ENCODE data around the gene PAPOLA. TPM values are rescaled to one million over a fixed set of nuclear protein-coding genes. Genes with fewer than 3 reads are reported as not detected.

The PAPOLA gene
- total RNA-seq, 1 donor from 2014 or later, result 141 TPM

- ATAC-seq, result no peak
- intact Hi-C loops (cut with DNase I), result no loop called here
- no peak for DNase-seq (ENCODE audit: missing footprints)
Observed at GRCh38 chr14:96538097-96538989, 36.2 kb downstream of the PAPOLA start.

- DNase-seq (ENCODE audit: missing footprints), result no peak
- ATAC-seq, result no peak
- intact Hi-C loops (cut with DNase I), result no loop called here
Observed at GRCh38 chr14:96538990-96539317, 36.8 kb downstream of the PAPOLA start.

- DNase-seq (ENCODE audit: missing footprints) (no peak), ATAC-seq (no peak)
- intact Hi-C loops (cut with DNase I), result no loop called here
Observed at GRCh38 chr14:96554315-96554910, 52.2 kb downstream of the PAPOLA start.

GRCh38 chr14:96559571-96559970, 57.4 kb downstream of the PAPOLA start:
- DNase-seq (ENCODE audit: missing footprints), result no peak
- ATAC-seq, result no peak
- intact Hi-C loops (cut with DNase I), result no loop called here

- ATAC-seq, result no peak
- intact Hi-C loops (cut with DNase I), result no loop called here
- no peak for DNase-seq (ENCODE audit: missing footprints)
Observed at GRCh38 chr14:96564389-96564788, 62.2 kb downstream of the PAPOLA start.

GRCh38 chr14:96565811-96566210, 63.6 kb downstream of the PAPOLA start:
- intact Hi-C loops (cut with DNase I), result no loop called here
- DNase-seq (ENCODE audit: missing footprints) (no peak), ATAC-seq (no peak)

- no peak for DNase-seq (ENCODE audit: missing footprints)
- ATAC-seq, result no peak
- intact Hi-C loops (cut with DNase I), result no loop called here
Observed at GRCh38 chr14:96567289-96567899, 65.2 kb downstream of the PAPOLA start.

- DNase-seq (ENCODE audit: missing footprints) (no peak), ATAC-seq (no peak)
- intact Hi-C loops (cut with DNase I), result no loop called here
Observed at GRCh38 chr14:96568621-96569020, 66.4 kb downstream of the PAPOLA start.

GRCh38 chr14:96571311-96571710, 69.1 kb downstream of the PAPOLA start:
- intact Hi-C loops (cut with DNase I), result loop anchor here (10.0 kb wide), 1 partner anchor 283 kb away; no protein-coding TSS in a partner anchor
- DNase-seq (ENCODE audit: missing footprints) (no peak), ATAC-seq (no peak)

- no peak for ATAC-seq
- intact Hi-C loops (cut with DNase I), result loop anchor here (10.0 kb wide), 1 partner anchor 281 kb away; no protein-coding TSS in a partner anchor
- no peak for DNase-seq (ENCODE audit: missing footprints)
Observed at GRCh38 chr14:96573473-96574100, 71.4 kb downstream of the PAPOLA start.

- ATAC-seq, result no peak
- no peak for DNase-seq (ENCODE audit: missing footprints)
- intact Hi-C loops (cut with DNase I), result loop anchor here (10.0 kb wide), 1 partner anchor 281 kb away; no protein-coding TSS in a partner anchor
Observed at GRCh38 chr14:96574171-96574632, 72.0 kb downstream of the PAPOLA start.

- intact Hi-C loops (cut with DNase I), result loop anchor here (5.0 to 10.0 kb wide), 2 partner anchors 167 to 280 kb away; no protein-coding TSS in a partner anchor
- peak; percentile 24 for ATAC-seq
Observed at GRCh38 chr14:96574633-96575632, 72.8 kb downstream of the PAPOLA start.

GRCh38 chr14:96576359-96576758, 74.2 kb downstream of the PAPOLA start:
- no peak for ATAC-seq
- no peak for DNase-seq (ENCODE audit: missing footprints)
- intact Hi-C loops (cut with DNase I), result loop anchor here (5.0 to 10.0 kb wide), 2 partner anchors 166 to 278 kb away; no protein-coding TSS in a partner anchor

More at GRCh38 chr14:96574633-96575632, 72.8 kb downstream of the PAPOLA start:
- DNase-seq (ENCODE audit: missing footprints), result no peak

- DNase-seq (ENCODE audit: missing footprints) (no peak), ATAC-seq (peak; percentile 36)
- intact Hi-C loops (cut with DNase I), result loop anchor here (5.0 to 10.0 kb wide), 2 partner anchors 165 to 278 kb away; no protein-coding TSS in a partner anchor
Observed at GRCh38 chr14:96576937-96577336, 74.8 kb downstream of the PAPOLA start.

- intact Hi-C loops (cut with DNase I), result loop anchor here (5.0 to 10.0 kb wide), 2 partner anchors 164 to 276 kb away; no protein-coding TSS in a partner anchor
Observed at GRCh38 chr14:96578619-96579018, 76.4 kb downstream of the PAPOLA start.

GRCh38 chr14:96579358-96579757, 77.2 kb downstream of the PAPOLA start:
- intact Hi-C loops (cut with DNase I), result loop anchor here (5.0 to 10.0 kb wide), 2 partner anchors 163 to 275 kb away; no protein-coding TSS in a partner anchor
- DNase-seq (ENCODE audit: missing footprints) (no peak), ATAC-seq (no peak)

More at GRCh38 chr14:96578619-96579018, 76.4 kb downstream of the PAPOLA start:
- no peak for DNase-seq (ENCODE audit: missing footprints)
- no peak for ATAC-seq

GRCh38 chr14:96579855-96580254, 77.7 kb downstream of the PAPOLA start:
- DNase-seq (ENCODE audit: missing footprints), result no peak
- ATAC-seq, result no peak
- intact Hi-C loops (cut with DNase I), result loop anchor here (5.0 to 10.0 kb wide), 2 partner anchors 162 to 275 kb away; no protein-coding TSS in a partner anchor

Data from Right ventricle myocardium inferior (tissue), 1 donor.